ENCODE measurements around the gene ENC1. TPM values are rescaled to one million over a fixed set of nuclear protein-coding genes. Genes with fewer than 3 reads are reported as not detected.

The ENC1 gene
- total RNA-seq, 1 experiment from 2014 or later, result 24.5 TPM

DNA sequence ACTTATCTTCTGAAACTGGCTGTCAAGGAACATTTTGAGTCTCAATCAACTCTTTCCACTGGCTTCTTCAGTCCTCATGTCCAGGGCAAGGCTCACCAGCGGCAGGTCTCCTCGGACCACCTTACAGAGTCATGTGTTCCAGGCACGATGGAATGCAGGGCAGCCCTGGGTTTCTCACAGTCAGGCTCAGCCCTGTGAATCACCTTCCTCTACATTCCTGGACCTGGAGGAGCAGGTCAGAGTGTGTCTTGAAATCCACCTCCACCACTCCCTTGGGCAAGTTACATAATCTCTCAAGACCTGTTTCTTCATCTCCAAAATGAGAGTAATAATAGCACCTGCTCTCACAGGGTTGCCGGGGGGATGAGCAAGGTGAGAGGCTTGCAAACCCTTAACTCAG is 16.0 kb downstream of the ENC1 start:
- peaks cover 13% of the 10 kb centered on the region for H3K79me2 ChIP-seq (ENCODE audit: low read length)
- H3K4me2 ChIP-seq (ENCODE audit: low read length), result peak overlapping the region; percentile 30; the same call in 1 of the 2 replicates
- H3K27ac ChIP-seq (ENCODE audit: low read length), result no peak overlapping the region
- H3F3A ChIP-seq (ENCODE audit: low read length, unreplicated experiment), result no peaks in the 10 kb centered on the region
- TF ChIP-seq, protein P1, sequence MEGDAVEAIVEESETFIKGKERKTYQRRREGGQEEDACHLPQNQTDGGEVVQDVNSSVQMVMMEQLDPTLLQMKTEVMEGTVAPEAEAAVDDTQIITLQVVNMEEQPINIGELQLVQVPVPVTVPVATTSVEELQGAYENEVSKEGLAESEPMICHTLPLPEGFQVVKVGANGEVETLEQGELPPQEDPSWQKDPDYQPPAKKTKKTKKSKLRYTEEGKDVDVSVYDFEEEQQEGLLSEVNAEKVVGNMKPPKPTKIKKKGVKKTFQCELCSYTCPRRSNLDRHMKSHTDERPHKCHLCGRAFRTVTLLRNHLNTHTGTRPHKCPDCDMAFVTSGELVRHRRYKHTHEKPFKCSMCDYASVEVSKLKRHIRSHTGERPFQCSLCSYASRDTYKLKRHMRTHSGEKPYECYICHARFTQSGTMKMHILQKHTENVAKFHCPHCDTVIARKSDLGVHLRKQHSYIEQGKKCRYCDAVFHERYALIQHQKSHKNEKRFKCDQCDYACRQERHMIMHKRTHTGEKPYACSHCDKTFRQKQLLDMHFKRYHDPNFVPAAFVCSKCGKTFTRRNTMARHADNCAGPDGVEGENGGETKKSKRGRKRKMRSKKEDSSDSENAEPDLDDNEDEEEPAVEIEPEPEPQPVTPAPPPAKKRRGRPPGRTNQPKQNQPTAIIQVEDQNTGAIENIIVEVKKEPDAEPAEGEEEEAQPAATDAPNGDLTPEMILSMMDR (conservative IDR thresholded peaks at IDR 0.05; ENCODE audit: low read depth, low read length), result no peak
- no peak for TF ChIP-seq EZH2 (IDR thresholded peaks at IDR 0.05; ENCODE audit: low read length, unreplicated experiment)
- H3K4me3 ChIP-seq (ENCODE audit: low read length), result no peak overlapping the region
- H3K9ac ChIP-seq (ENCODE audit: low read length), result no peak overlapping the region
- no peaks in the 10 kb centered on the region for H4K20me1 ChIP-seq (ENCODE audit: low read length)
- H3K9me2 ChIP-seq (replicated peaks; ENCODE audit: low read length), result no peaks in the 10 kb centered on the region
- no peaks in the 10 kb centered on the region for H3K9me3 ChIP-seq (ENCODE audit: low read length)
- ATAC-seq (peak; percentile 65), DNase-seq (peak; percentile 80)
- H3K27me3 ChIP-seq (ENCODE audit: low read length), result no peaks in the 10 kb centered on the region
- H2AFZ ChIP-seq (ENCODE audit: low read length), result no peak overlapping the region
- ChIA-PET CTCF (no interaction called here), POLR2A (ENCODE audit: unreplicated experiment) (no interaction called here)
- peaks cover 22% of the 10 kb centered on the region for H3K4me1 ChIP-seq (ENCODE audit: insufficient read depth, low read length)
- intact Hi-C loops (cut with micrococcal nuclease), result no loop called here
- H3K36me3 ChIP-seq (ENCODE audit: low read depth, low read length), result peaks cover 11% of the 10 kb centered on the region
- BruUV-seq (replicated peaks), result no TSS peak

DNA sequence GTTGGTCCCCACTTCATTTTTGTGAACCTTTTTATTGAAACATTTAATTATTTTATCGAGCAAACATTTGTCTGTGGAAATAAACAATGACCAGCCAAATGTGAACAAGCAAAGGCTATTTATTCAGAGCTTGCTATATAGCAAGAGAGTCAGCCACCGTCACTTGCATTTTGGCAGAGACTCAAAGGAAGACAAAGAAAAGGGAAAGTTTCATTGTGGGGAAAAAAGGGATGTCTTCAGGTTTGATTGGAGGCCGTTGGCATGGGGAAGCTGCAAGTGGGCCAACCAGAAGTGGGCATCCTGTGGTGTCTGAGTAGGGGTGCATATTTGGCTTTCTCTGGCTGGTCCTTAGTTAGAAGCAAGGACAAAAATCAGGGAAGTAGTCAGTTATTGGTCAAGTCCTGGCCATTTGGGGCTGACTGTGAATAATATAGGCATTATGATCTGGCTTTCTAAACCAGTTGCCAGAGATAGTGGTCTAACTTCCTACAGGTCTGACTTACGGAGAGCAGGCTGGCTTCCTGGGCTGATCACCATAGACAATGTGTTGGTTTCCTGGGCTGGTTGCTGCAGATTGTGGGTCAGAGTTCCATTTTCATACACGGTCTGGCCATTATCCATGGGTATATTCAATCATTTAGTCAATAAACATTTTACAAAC is 16.6 kb downstream of the ENC1 start:
- no peaks in the 10 kb centered on the region for H3K9me3 ChIP-seq (ENCODE audit: low read length)
- POLR2A ChIA-PET (ENCODE audit: unreplicated experiment), result no interaction called here
- TF ChIP-seq EZH2phosphoT487 (IDR thresholded peaks at IDR 0.05; ENCODE audit: borderline replicate concordance, low read length) (no peak), EZH2 (IDR thresholded peaks at IDR 0.05; ENCODE audit: low read length, unreplicated experiment) (no peak)
- TF ChIP-seq, protein P1 (conservative IDR thresholded peaks at IDR 0.05; ENCODE audit: low read depth, low read length), result no peak
- peak; percentile 17 for DNase-seq
- H3K27ac ChIP-seq (ENCODE audit: low read length), result no peak overlapping the region
- peak overlapping the region; percentile 30; the same call in 1 of the 2 replicates for H3K4me2 ChIP-seq (ENCODE audit: low read length)
- intact Hi-C loops (cut with micrococcal nuclease), result no loop called here
- H3K36me3 ChIP-seq (ENCODE audit: low read depth, low read length), result peaks cover 6% of the 10 kb centered on the region; the same call in 1 of the 2 replicates
- H3K9ac ChIP-seq (ENCODE audit: low read length), result no peak overlapping the region
- no peak overlapping the region for H3K4me3 ChIP-seq (ENCODE audit: low read length)
- H3K27me3 ChIP-seq (ENCODE audit: low read length), result no peaks in the 10 kb centered on the region
- peaks cover 19% of the 10 kb centered on the region for H3K4me1 ChIP-seq (ENCODE audit: insufficient read depth, low read length)
- H2AFZ ChIP-seq (ENCODE audit: low read length), result no peak overlapping the region
- CTCF ChIA-PET, result no interaction called here
- no peaks in the 10 kb centered on the region for H3K9me2 ChIP-seq (replicated peaks; ENCODE audit: low read length)
- no peaks in the 10 kb centered on the region for H3F3A ChIP-seq (ENCODE audit: low read length, unreplicated experiment)
- peak; percentile 12; the same call in 1 of the 2 replicates for ATAC-seq
- H4K20me1 ChIP-seq (ENCODE audit: low read length), result no peaks in the 10 kb centered on the region
- H3K79me2 ChIP-seq (ENCODE audit: low read length), result peaks cover 6% of the 10 kb centered on the region; the same call in 1 of the 2 replicates
- BruUV-seq (replicated peaks), result no TSS peak

DNA sequence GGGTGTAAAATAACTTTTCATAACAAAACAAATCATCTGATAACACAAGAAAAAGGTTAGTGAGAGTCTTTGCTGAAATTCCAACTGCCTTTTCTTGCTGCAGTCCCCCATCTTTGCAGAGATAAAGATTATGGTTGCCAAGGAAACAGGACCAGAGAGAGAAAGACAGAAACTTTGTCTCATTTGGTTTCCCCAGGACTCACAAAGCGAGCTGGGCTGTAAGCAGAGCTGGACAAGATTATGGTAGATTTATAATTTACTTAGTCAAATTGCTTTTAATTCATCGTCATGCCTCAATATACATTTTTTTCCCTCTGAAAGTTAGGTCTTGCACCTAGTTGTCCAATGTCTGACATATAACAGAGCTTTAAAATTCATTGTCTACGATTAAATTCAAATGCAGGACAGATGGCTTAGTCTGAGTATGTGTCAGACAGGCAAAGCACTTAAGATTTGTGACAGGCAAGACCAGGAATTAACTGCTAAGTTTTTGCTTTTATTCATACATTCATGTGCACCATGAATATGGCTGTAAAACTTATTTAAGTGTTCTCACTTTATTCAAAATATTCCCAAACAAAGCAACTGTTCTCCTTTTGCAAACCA is 17.4 kb downstream of the ENC1 start:
- no peaks in the 10 kb centered on the region for H3K27me3 ChIP-seq (ENCODE audit: low read length)
- intact Hi-C loops (cut with micrococcal nuclease), result no loop called here
- CTCF ChIA-PET, result no interaction called here

More for the DNA sequence above, 17.4 kb downstream of the ENC1 start:
- Histone ChIP-seq H3K9ac (ENCODE audit: low read length) (no peak overlapping the region), H3K9me2 (replicated peaks; ENCODE audit: low read length) (no peaks in the 10 kb centered on the region), H4K20me1 (ENCODE audit: low read length) (no peaks in the 10 kb centered on the region), H3F3A (ENCODE audit: low read length, unreplicated experiment) (no peaks in the 10 kb centered on the region), H2AFZ (ENCODE audit: low read length) (no peak overlapping the region), H3K9me3 (ENCODE audit: low read length) (no peaks in the 10 kb centered on the region), H3K36me3 (ENCODE audit: low read depth, low read length) (no peaks in the 10 kb centered on the region), H3K4me3 (ENCODE audit: low read length) (no peak overlapping the region), H3K4me1 (ENCODE audit: insufficient read depth, low read length) (peaks cover 19% of the 10 kb centered on the region), H3K79me2 (ENCODE audit: low read length) (no peaks in the 10 kb centered on the region), H3K27ac (ENCODE audit: low read length) (no peak overlapping the region), H3K4me2 (ENCODE audit: low read length) (no peak overlapping the region)
- DNase-seq, result no peak
- ATAC-seq, result no peak
- BruUV-seq (replicated peaks), result no TSS peak
- TF ChIP-seq EZH2phosphoT487 (IDR thresholded peaks at IDR 0.05; ENCODE audit: borderline replicate concordance, low read length) (no peak), EZH2 (IDR thresholded peaks at IDR 0.05; ENCODE audit: low read length, unreplicated experiment) (no peak)
- TF ChIP-seq, protein P1 (conservative IDR thresholded peaks at IDR 0.05; ENCODE audit: low read depth, low read length), result no peak
- POLR2A ChIA-PET (ENCODE audit: unreplicated experiment), result no interaction called here
